ENCODE measurements around the gene TMPRSS6.
A peak's percentile ranks its signal among the peaks of the same experiment; 100 is the strongest.

The TMPRSS6 gene

GRCh38 chr22:37065961-37066360, 43.6 kb downstream of the TMPRSS6 start:
- no peak for DNase-seq (ENCODE audit: low read depth)

GRCh38 chr22:37065180-37065579, 44.3 kb downstream of the TMPRSS6 start:
- DNase-seq (ENCODE audit: low read depth) = no peak

GRCh38 chr22:37064553-37064952, 45.0 kb downstream of the TMPRSS6 start:
- no peak for DNase-seq (ENCODE audit: low read depth)

GRCh38 chr22:37063431-37064420, 45.8 kb downstream of the TMPRSS6 start:
- no peak for DNase-seq (ENCODE audit: low read depth)

- DNase-seq (ENCODE audit: low read depth) = no peak
Observed at GRCh38 chr22:37062702-37063381, 46.7 kb downstream of the TMPRSS6 start.

DNA sequence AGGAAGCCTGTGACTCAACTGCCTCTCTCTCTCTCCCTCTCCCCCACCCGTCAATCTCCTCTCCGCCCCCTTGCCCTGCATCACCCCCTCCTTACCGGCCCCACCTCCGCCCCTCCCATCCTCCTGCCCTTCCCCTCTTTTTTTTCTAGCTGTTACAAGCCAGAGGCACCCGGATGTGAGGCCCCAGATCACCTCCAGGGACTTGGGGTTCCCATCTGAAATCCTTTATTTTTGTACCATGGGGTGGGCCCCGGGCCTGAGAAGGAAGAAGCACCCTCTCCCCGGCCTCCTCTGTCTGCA, 47.2 kb downstream of the TMPRSS6 start:
- peak; percentile 44 for DNase-seq (ENCODE audit: low read depth)

DNA sequence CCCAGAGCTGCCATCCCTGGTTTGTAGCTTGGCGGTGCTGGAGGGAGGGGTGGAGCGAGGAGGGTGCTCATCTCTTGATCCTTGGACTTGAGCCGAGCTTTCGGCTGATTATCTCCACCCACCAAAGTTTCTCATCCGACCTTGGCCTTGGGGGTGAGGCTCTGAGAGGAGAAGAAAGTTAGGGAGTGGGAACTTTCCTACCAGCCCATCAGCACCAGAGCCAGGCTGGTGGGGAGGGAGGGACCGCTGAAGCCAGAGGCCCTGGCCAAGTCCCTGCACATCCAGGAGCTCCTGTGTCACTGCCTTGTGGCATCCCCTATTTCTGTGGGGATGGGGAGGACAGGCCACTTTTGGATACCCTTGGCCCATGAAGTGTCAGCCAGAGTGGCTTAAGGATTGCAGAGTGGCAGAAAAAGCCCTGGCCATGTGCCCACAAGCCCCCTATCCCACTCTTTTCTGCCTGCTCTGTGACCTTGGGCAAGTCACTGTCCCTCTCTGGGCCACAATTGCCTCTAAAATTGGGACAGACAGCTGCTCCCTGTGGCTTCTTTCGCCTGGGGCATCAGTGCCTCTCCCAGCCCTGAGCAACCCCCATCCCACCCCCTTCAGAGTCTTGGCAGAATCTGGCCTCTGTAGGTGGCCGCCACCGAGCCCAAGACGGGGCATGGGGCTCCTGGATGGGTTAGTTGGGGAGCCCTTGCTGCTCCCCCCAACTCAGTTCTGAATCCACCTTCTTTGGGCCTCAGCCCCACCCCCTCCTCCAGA, 47.7 kb downstream of the TMPRSS6 start:
- DNase-seq (ENCODE audit: low read depth) = peak; percentile 19

GRCh38 chr22:37060801-37061610, 48.5 kb downstream of the TMPRSS6 start:
- peak; percentile 26 for DNase-seq (ENCODE audit: low read depth)

GRCh38 chr22:37059876-37060449, 49.5 kb downstream of the TMPRSS6 start:
- DNase-seq (ENCODE audit: low read depth) = no peak

GRCh38 chr22:37058917-37059701, 50.4 kb downstream of the TMPRSS6 start:
- no peak for DNase-seq (ENCODE audit: low read depth)

DNA sequence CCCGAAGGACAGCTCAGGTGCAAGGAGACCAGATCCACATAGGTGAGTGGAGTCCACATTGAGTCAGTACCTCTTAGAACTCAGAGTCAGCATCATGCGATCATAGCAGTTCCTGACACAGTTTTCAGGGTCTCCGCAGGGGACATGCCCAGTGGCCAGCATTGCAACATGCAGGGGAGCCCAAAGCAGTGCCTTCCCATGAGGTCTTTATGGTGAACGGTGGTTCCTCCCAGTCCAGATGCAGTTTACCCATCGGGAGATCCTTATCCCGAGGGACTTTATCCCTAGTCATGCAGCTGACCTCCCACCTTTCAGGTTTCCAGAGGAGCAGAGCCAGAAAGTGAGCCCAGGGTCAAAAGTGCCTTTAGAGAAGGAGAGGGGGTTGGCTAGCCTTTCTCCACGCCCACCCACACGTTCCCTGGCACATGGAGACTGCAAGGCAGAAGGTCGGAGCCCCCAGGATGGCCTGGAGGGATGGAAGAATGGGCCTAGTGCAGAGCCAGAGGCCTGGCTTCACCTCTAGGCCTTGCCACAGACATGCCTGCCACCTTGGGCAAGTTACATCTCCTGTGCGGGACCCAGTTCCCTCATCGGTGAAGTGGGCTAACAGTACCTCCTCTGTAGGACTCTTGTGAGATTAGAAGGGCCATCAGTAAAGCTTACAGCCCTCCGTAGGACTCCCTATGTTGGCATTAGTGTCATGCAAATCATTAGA, 51.6 kb downstream of the TMPRSS6 start:
- no peak for DNase-seq (ENCODE audit: low read depth)

DNA sequence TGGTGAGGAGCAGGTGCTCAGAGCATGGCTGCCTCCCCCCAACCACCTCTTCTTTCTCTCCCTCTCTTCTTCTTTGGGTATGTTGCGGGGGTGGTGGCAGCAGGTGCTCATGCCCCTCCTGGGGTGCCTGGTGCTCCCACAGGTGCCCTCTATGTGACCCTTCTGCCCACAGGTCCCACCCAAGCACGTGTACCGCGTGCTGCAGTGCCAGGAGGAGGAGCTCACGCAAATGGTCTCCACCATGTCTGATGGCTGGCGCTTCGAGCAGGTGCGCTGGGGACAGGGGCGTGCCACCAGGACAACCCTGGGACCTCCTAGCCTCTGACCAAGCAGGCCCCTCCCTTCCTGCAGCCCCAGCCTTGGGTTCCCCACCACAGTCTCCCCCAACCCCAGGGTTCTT, 52.3 kb downstream of the TMPRSS6 start:
- DNase-seq (ENCODE audit: low read depth) = no peak

GRCh38 chr22:37056246-37056645, 53.3 kb downstream of the TMPRSS6 start:
- no peak for DNase-seq (ENCODE audit: low read depth)

DNA sequence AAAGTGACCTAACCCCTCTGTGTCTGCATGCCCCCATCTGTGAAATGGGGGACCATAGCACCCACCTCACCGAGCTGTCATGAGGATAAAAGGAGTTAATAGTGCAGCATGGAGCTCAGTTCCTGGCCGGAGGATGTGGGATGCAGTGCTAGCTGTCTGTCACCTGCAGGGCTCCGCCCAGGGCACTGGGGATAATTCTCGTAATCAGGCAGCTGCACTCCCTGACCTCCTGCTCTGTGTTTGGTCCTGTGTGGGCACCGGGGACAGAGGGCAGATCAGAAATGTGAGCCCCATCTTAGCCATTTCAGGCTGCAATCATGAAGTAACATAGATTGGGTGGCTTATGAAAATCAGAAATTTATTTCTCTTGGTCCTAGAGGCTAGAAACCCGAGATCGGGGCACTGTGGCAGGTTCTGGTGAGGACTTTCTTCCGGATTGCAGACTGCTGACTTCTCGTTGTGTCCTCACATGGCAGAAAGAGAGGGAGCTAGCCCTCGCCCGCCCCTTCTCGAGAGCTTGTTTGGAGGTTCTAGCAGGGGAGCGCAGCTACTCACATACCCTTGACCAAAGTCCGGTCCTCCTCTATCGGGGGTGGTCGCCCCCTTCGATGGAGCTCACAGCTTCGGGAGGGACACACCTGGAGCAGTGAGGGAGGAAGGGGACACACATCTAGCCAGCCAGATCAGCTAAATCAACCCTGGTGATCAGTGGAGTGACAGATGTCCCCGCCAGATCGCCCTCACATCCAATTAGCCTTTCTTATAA, 54.7 kb downstream of the TMPRSS6 start:
- no peak for DNase-seq (ENCODE audit: low read depth)

- no peak for DNase-seq (ENCODE audit: low read depth)
Observed at GRCh38 chr22:37054056-37054395, 55.5 kb downstream of the TMPRSS6 start.

DNA sequence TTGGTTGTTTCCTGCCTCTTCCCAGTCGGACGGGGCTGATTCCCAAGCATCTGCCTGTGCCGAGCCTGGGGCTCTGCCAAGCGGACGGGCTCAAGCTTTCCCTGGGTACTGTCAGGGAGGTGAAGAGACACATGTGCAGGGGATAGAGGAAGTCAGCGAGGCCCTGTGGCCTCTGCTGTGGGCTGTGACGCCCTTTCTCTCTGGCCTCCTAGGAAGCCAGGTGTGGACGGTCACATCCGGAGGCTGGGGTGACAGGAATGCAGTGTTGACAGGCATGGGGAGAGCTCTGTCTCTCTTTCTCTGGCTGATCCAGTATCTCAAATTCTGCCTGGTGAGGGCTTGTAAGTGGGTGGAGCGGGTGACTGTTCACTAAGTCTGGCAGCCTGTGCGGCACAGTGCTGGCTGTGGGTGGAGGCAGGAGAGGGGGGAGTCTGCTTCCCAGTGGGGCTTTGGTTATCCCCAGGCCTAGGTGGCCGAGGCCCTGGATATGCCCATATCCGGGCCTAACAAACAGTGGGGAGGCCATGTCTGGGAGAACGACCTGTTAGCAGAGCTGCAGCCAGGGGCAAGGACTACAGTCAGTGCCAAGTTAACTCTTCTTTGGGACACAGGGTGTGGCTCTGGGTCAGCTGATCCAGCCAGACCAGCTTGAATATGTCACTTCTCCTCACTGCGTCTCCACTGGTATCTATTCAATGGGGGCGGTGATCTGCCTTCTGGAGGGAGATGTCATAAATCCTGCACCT, 56.0 kb downstream of the TMPRSS6 start:
- DNase-seq (ENCODE audit: low read depth) = no peak

DNA sequence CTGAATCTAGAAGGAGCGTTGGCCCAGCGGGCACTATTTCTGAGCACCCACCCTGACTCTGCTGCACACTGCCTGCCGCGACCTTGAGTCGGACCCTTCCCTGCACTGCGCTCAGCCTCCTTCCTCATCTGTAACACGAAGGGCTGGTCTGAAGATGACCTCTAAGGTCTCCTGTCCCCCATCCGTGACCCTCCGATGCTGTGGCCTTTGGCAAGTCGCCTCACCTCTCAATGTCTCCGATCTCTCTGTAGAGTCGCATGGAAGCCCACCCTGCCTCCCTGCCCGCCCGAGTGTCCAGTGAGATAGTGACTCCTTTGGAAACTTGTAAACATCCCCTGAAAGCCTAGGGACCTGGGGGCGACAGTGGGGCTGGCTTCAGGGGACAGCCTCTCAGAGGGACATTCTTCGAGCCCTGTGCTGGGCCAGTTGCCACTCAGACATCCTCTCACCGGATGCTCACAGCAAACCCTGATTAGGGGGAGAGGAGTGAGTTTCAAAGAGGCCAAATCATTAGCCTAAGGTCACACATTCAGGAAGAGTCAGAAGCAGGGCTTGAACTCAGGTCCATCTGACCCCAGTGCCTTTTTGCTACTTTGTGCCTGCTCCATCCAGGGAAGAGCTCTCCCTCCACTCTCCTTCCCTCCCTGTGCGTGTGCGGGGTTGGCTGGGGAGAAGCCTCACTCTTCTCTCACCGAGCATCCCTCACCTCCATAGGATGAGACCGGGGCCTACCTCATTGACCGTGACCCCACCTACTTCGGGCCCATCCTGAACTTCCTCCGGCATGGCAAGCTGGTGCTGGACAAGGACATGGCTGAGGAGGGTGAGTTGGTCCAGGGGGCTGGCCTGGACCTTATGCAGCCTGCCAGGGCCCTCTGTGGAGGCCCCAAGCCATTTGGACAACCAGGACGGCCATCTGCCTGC, 56.9 kb downstream of the TMPRSS6 start:
- DNase-seq (ENCODE audit: low read depth) = no peak
